ENCODE data around the gene ZNF383. TPM values are rescaled to one million over a fixed set of nuclear protein-coding genes. Genes with fewer than 3 reads are reported as not detected.
"Not testable (repeated sequence)": the region's sequence is repeated elsewhere in the genome, so short reads cannot be mapped to it uniquely, and the experiment has no call there.

The ZNF383 gene
- total and polyA plus RNA-seq, 10 of the 15 experiments (the other 5 are each of a cell fraction or from before 2014, with no cell fraction given) = 3.3 to 9.0 (median 5.1) TPM

DNA sequence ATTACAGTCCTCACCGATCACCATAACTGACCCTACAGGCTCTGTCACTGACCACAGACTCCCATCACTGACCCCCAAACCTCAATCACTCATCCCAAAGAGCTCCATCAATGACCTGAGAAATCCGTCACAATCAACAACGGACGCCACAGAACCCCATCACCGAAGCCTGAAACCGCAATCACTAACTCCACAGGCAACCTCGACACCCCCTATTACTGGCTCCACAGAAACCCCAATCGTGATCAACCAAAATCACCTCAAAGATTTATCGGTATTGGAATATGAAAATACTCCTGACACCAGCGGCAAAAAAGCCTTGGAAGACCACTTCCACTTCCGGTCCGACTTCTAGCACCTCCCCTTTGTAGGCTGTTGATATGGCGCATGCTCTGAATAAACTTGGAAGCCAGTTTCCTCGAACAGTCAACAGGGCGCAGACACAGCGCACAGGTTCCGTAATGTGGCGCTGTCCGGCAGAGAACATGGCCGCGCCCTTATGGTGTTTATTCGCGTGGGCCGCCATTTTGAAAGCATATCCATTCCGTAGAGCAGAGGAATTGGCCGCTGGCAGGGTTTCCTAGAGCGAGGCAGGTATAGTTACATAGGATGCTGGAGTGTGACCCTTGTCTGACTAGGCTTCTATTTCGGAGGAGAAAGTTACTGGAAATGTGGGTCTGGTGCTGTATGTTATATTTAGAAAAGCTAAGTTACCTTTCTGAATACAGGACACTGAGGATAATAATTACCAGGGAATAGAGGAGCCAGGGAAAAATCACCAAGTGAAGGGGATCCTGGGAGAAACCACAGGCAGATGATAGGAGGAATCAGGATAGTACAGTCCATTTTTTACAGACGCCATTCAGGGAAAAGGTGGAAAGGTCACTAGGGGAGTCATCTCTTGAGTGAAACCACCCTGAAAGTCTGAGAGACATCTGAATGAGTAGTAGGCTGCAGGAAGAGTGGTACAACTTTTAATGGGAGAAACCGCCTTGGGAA, 45.3 kb upstream of the ZNF383 start, which contains the start of gene ZNF585A (continued):
- TF ChIP-seq, protein P1, sequence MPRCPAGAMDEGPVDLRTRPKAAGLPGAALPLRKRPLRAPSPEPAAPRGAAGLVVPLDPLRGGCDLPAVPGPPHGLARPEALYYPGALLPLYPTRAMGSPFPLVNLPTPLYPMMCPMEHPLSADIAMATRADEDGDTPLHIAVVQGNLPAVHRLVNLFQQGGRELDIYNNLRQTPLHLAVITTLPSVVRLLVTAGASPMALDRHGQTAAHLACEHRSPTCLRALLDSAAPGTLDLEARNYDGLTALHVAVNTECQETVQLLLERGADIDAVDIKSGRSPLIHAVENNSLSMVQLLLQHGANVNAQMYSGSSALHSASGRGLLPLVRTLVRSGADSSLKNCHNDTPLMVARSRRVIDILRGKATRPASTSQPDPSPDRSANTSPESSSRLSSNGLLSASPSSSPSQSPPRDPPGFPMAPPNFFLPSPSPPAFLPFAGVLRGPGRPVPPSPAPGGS (IDR thresholded peaks at IDR 0.05; ENCODE audit: borderline replicate concordance, insufficient read depth, low read depth, low read length, poor library complexity, severe bottlenecking) = no peak
- TF ChIP-seq FOXK2 (IDR thresholded peaks at IDR 0.05) (peak; percentile 68), YY1 (IDR thresholded peaks at IDR 0.05; ENCODE audit: low read depth, low read length) (peak; percentile 100)
- TF ChIP-seq, protein P2, sequence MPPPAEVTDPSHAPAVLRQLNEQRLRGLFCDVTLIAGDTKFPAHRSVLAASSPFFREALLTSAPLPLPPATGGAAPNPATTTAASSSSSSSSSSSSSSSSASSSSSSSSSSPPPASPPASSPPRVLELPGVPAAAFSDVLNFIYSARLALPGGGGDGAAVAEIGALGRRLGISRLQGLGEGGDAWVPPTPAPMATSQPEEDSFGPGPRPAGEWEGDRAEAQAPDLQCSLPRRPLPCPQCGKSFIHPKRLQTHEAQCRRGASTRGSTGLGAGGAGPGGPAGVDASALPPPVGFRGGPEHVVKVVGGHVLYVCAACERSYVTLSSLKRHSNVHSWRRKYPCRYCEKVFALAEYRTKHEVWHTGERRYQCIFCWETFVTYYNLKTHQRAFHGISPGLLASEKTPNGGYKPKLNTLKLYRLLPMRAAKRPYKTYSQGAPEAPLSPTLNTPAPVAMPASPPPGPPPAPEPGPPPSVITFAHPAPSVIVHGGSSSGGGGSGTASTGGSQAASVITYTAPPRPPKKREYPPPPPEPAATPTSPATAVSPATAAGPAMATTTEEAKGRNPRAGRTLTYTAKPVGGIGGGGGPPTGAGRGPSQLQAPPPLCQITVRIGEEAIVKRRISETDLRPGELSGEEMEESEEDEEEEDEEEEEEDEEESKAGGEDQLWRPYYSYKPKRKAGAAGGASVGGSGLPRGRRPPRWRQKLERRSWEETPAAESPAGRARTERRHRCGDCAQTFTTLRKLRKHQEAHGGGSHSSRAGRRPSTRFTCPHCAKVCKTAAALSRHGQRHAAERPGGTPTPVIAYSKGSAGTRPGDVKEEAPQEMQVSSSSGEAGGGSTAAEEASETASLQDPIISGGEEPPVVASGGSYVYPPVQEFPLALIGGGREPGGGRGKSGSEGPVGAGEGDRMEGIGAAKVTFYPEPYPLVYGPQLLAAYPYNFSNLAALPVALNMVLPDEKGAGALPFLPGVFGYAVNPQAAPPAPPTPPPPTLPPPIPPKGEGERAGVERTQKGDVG (CRISPR knock-in tag; IDR thresholded peaks at IDR 0.05) = no peak

DNA sequence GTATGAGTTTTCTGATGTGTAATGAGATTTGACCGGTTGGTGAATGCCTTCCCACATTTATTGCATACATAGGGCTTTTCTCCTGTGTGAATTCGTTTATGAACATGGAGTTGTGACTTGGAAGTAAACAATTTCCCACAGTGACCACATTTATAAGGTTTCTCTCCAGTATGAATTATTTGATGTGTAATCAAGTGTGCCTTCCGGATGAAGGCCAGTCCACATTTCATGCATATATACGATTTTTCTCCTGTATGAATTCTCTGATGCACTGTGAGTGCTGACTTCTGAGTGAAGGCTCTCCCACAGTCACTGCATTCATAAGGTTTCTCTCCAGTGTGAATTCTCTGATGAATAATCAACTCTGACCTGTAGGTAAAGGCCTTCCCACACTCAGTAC, 31.9 kb upstream of the ZNF383 start:
- H3K79me2 ChIP-seq (ENCODE audit: control insufficient read depth, insufficient read depth, low read length); CTCF ChIA-PET; H3K4me1 ChIP-seq (ENCODE audit: control insufficient read depth, insufficient read depth, low read length); H3K9me3 ChIP-seq (replicated peaks; ENCODE audit: control insufficient read depth, insufficient read depth, low read length); RAD21 ChIA-PET (ENCODE audit: unreplicated experiment); H3K4me2 ChIP-seq (ENCODE audit: control insufficient read depth, insufficient read depth); H2AFZ ChIP-seq (ENCODE audit: control insufficient read depth, low read depth, low read length); H4K20me1 ChIP-seq (ENCODE audit: control insufficient read depth, insufficient read depth); H3K4me3 ChIP-seq; SMC1A ChIA-PET (ENCODE audit: uncharacterized antibody, unreplicated experiment); ATAC-seq; H3K27me3 ChIP-seq (replicated peaks in 1 of 2; ENCODE audit: control insufficient read depth in 2 of 2, insufficient read depth in 2 of 2, low read length in 1 of 2); in situ Hi-C loops (cut with MboI); H3K27ac ChIP-seq (ENCODE audit: control insufficient read depth, insufficient read depth); H3K9ac ChIP-seq (ENCODE audit: control insufficient read depth, insufficient read depth, low read length); H3K36me3 ChIP-seq (ENCODE audit: control insufficient read depth in 2 of 2, insufficient read depth in 2 of 2, low read length in 1 of 2); BruUV-seq (replicated peaks); DNase-seq (ENCODE audit: low read depth, low spot score); intact Hi-C loops (cut with micrococcal nuclease; ENCODE audit: unreplicated experiment); POLR2A ChIA-PET: not testable (repeated sequence)
- peak; percentile 91 for FAIRE-seq
- 95% methylated on average over 4 of the region's 4 CpGs for WGBS (ENCODE audit: insufficient coverage, insufficient replicate concordance, low lambda C conversion rate, missing lambda C conversion rate)

DNA sequence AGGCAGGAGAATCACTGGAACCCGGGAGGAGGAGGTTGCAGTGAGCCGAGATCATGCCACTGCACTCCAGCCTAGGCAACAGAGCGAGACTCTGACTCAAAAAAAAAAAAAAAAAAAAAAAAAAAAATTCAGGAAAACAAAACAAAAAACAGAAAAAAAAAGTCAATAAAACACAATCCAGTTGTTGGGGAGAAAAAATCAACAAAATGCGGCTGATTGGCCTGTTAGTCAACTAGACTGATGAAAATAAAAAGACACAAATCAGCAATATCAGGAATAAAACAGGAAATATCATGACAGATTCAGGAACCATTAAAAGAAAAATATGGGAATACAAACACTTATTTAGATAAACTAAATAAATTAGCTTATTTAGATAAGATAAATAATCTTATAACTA, 22.8 kb upstream of the ZNF383 start:
- intact Hi-C loops (cut with micrococcal nuclease; ENCODE audit: unreplicated experiment); BruUV-seq (replicated peaks); H3K4me2 ChIP-seq (ENCODE audit: control insufficient read depth, insufficient read depth); DNase-seq (ENCODE audit: low read depth, low spot score); POLR2A ChIA-PET; H4K20me1 ChIP-seq (ENCODE audit: control insufficient read depth, insufficient read depth); H3K27me3 ChIP-seq (replicated peaks in 1 of 2; ENCODE audit: control insufficient read depth in 2 of 2, insufficient read depth in 2 of 2, low read length in 1 of 2); in situ Hi-C loops (cut with MboI); H3K4me1 ChIP-seq (ENCODE audit: control insufficient read depth, insufficient read depth, low read length); RAD21 ChIA-PET (ENCODE audit: unreplicated experiment); SMC1A ChIA-PET (ENCODE audit: uncharacterized antibody, unreplicated experiment); H3K9ac ChIP-seq (ENCODE audit: control insufficient read depth, insufficient read depth, low read length); H3K4me3 ChIP-seq; H3K27ac ChIP-seq (ENCODE audit: control insufficient read depth, insufficient read depth); H3K9me3 ChIP-seq (replicated peaks; ENCODE audit: control insufficient read depth, insufficient read depth, low read length); ATAC-seq; CTCF ChIA-PET; FAIRE-seq; H3K36me3 ChIP-seq (ENCODE audit: control insufficient read depth in 2 of 2, insufficient read depth in 2 of 2, low read length in 1 of 2); H2AFZ ChIP-seq (ENCODE audit: control insufficient read depth, low read depth, low read length); H3K79me2 ChIP-seq (ENCODE audit: control insufficient read depth, insufficient read depth, low read length): not testable (repeated sequence)
- 93% methylated on average over 3 of the region's 4 CpGs for WGBS (ENCODE audit: insufficient coverage, insufficient replicate concordance, low lambda C conversion rate, missing lambda C conversion rate)
